Caco-2 (cell line): ENCODE data around the gene CA7. TPM values are rescaled to one million over a fixed set of nuclear protein-coding genes. Genes with fewer than 3 reads are reported as not detected.
A peak's percentile ranks its signal among the peaks of the same experiment; 100 is the strongest.

ENCODE experiments used
- BruUV-seq: library from RNA; stranded (reverse); fragments of 400-500 nt; replicated peaks from 2 replicates; lab custom pipeline; 2021; lab: Mats Ljungman, UMichigan
- CTCF ChIA-PET: fragments of 300-600 bp; sonication (Branson Sonifier 250); formaldehyde crosslinking; loops from one replicate; lab custom pipeline; 2022; ENCODE audit warnings: antibody characterized with exemption; lab: Charles Lee
- POLR2A ChIA-PET: fragments of 300-600 bp; sonication (Branson Sonifier 250); formaldehyde crosslinking; loops from one replicate; lab custom pipeline; 2022; ENCODE audit warnings: antibody characterized with exemption; lab: Charles Lee
- DNase-seq, 2 experiments: peaks; one replicate each; pipeline versions ENCODE4 v3.0.0 to v3.0.0-alpha.2; 2020 to 2022
- H3K27me3 ChIP-seq: replicated peaks from 2 replicates; pipeline ENCODE4 v1.6.0; 2011; ENCODE audit warnings: low read length; ENCODE audit not compliant: control insufficient read depth, insufficient read depth
- H3K36me3 ChIP-seq: 2 replicates; pipeline ENCODE4 v1.5.1; 2011; ENCODE audit warnings: low read length; ENCODE audit not compliant: control insufficient read depth, insufficient read depth
- H3K4me1 ChIP-seq: fragments of 250-450 bp; sonication (Bioruptor Pico); 2 replicates; pipeline ENCODE4 v1.5.1; 2020; ENCODE audit warnings: mild to moderate bottlenecking
- H3K4me3 ChIP-seq: 2 replicates; pipeline ENCODE4 v1.5.1; 2011; ENCODE audit warnings: low read depth, mild to moderate bottlenecking, control low read depth, low read length
- H3K9me3 ChIP-seq: fragments of 250-450 bp; sonication (Bioruptor Pico); 2 replicates; pipeline ENCODE4 v1.5.1; 2020; ENCODE audit warnings: mild to moderate bottlenecking, moderate library complexity
- H3K27ac Mint-ChIP-seq: one replicate; pipeline ENCODE4 v1.8.0; 2022; ENCODE audit warnings: mixed read lengths; ENCODE audit not compliant: unreplicated experiment
- H3K27me3 Mint-ChIP-seq: one replicate; pipeline ENCODE4 v1.8.0; 2022; ENCODE audit warnings: mixed read lengths; ENCODE audit not compliant: insufficient read depth, unreplicated experiment
- H3K36me3 Mint-ChIP-seq: one replicate; pipeline ENCODE4 v1.8.0; 2022; ENCODE audit warnings: mild to moderate bottlenecking, mixed read lengths; ENCODE audit not compliant: insufficient read depth, unreplicated experiment
- H3K4me1 Mint-ChIP-seq: one replicate; pipeline ENCODE4 v1.8.0; 2022; ENCODE audit warnings: low read depth, mixed read lengths; ENCODE audit not compliant: unreplicated experiment
- H3K4me3 Mint-ChIP-seq: one replicate; pipeline ENCODE4 v1.8.0; 2022; ENCODE audit warnings: mild to moderate bottlenecking, moderate library complexity, mixed read lengths; ENCODE audit not compliant: unreplicated experiment
- H3K9me3 Mint-ChIP-seq: one replicate; pipeline ENCODE4 v1.8.0; 2022; ENCODE audit warnings: mixed read lengths; ENCODE audit not compliant: unreplicated experiment
- intact Hi-C: fragments of 100-400 bp; cut with micrococcal nuclease; formaldehyde crosslinking; loops from one replicate; pipeline ENCODE4 v1.10.0; 2022; ENCODE audit not compliant: unreplicated experiment
- total RNA-seq: library from RNA; stranded (reverse); gene quantifications from 2 replicates; pipeline ENCODE4 v1.2.3, GENCODE V29; 2022
- TF ChIP-seq, protein P1 (sequence below), 2 experiments: fragments of 200-600 bp in 1 of 2; IDR thresholded peaks; 1 replicate in 1 of 2; 2 replicates in 1 of 2; pipeline versions ENCODE4 v1.5.1 to v1.8.0; 2011 to 2022; ENCODE audit warnings: antibody characterized with exemption in 1 of 2, control low read depth in 1 of 2, inconsistent platforms in 1 of 2, low read depth in 1 of 2, low read length in 1 of 2, mild to moderate bottlenecking in 1 of 2, moderate library complexity in 1 of 2; ENCODE audit not compliant: insufficient read depth in 1 of 2, severe bottlenecking in 1 of 2, unreplicated experiment in 1 of 2

Gene CA7
- total RNA-seq, 1 experiment from 2014 or later, result 0.68 TPM

DNA sequence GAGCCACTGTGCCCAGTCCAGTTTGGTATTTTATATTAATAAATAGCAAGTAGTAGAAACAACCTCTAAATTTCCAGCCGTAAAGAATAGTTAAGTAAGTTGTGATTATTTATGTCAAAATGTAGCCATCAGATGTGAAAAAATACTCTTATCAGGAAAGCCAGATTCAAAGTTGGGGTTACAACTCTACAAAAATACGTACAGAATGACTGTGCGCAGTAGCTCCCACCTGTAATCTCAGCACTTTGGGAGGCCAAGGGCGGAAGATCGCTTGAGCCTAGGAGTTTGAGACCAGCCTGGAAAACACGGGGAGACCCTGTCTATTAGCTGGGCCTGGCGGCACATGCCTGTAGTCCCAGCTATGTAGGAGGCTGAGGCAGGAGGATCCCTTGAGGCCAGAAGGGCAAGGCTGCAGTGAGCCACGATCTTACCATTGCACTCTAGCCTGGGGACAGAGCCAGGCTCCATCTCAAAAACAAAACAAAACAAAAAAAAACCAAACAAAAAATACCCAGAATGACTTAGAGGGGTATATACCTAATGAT lies 37.8 kb downstream of the CA7 start:
- no peak for DNase-seq
- Mint-ChIP-seq H3K4me1 (peaks cover 32% of the 10 kb centered on the region), H3K36me3 (peaks cover 35% of the 10 kb centered on the region), H3K27me3 (no peaks in the 10 kb centered on the region), H3K27ac (no peak overlapping the region), H3K9me3 (no peaks in the 10 kb centered on the region), H3K4me3 (peak overlapping the region; percentile 89)
- intact Hi-C loops, result no loop called here
- Histone ChIP-seq H3K27me3 (no peaks in the 10 kb centered on the region), H3K9me3 (no peaks in the 10 kb centered on the region), H3K4me3 (no peak overlapping the region; the same call in 1 of the 2 replicates), H3K4me1 (peaks cover 36% of the 10 kb centered on the region), H3K36me3 (peaks cover 5% of the 10 kb centered on the region)
- CTCF ChIA-PET, result interaction anchor here (1.0 to 3.8 kb wide), 4 partner anchors 9 to 51 kb away, joined by 3 to 45 read pairs (median 6); partner anchors contain the start of gene NAE1
- TF ChIP-seq, protein P1, sequence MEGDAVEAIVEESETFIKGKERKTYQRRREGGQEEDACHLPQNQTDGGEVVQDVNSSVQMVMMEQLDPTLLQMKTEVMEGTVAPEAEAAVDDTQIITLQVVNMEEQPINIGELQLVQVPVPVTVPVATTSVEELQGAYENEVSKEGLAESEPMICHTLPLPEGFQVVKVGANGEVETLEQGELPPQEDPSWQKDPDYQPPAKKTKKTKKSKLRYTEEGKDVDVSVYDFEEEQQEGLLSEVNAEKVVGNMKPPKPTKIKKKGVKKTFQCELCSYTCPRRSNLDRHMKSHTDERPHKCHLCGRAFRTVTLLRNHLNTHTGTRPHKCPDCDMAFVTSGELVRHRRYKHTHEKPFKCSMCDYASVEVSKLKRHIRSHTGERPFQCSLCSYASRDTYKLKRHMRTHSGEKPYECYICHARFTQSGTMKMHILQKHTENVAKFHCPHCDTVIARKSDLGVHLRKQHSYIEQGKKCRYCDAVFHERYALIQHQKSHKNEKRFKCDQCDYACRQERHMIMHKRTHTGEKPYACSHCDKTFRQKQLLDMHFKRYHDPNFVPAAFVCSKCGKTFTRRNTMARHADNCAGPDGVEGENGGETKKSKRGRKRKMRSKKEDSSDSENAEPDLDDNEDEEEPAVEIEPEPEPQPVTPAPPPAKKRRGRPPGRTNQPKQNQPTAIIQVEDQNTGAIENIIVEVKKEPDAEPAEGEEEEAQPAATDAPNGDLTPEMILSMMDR (IDR thresholded peaks at IDR 0.05; ENCODE audit: insufficient read depth in 1 of 2, low read depth in 1 of 2, low read length in 1 of 2, severe bottlenecking in 1 of 2, unreplicated experiment in 1 of 2), result no peak
- no TSS peak for BruUV-seq
- POLR2A ChIA-PET, result no interaction called here

DNA sequence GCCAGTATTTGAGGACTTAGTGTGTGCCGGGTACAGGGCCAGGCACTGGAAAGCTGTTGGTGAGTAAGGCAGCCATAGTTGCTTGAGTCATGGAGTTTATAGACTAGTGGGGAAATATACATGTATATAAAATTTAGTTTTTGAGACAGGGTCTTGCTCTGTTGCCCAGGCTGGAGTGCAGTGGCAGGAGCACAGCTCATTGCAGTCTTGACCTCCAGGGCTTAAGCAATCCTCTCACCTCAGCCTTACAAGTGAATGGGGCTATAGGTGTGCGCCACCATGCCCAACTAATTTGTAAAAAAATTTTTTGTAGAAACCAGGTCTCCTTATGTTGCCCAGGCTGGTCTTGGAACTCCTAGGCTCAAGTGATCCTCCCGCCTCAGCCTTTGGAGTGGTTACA lies 38.5 kb downstream of the CA7 start:
- Histone ChIP-seq H3K9me3 (no peaks in the 10 kb centered on the region), H3K36me3 (peaks cover 5% of the 10 kb centered on the region), H3K4me3 (no peak overlapping the region), H3K27me3 (no peaks in the 10 kb centered on the region), H3K4me1 (peaks cover 36% of the 10 kb centered on the region)
- H3K27ac Mint-ChIP-seq, result no peak overlapping the region
- ChIA-PET POLR2A (no interaction called here), CTCF (interaction anchor here (2.1 to 3.8 kb wide), 2 partner anchors 10 to 52 kb away, joined by 8 to 45 read pairs; partner anchors contain the start of gene NAE1)
- no peak overlapping the region for H3K4me3 Mint-ChIP-seq
- no peaks in the 10 kb centered on the region for H3K9me3 Mint-ChIP-seq
- H3K4me1 Mint-ChIP-seq, result peaks cover 33% of the 10 kb centered on the region
- intact Hi-C loops, result no loop called here
- no TSS peak for BruUV-seq
- no peaks in the 10 kb centered on the region for H3K27me3 Mint-ChIP-seq
- DNase-seq, result no peak
- TF ChIP-seq, protein P1 (IDR thresholded peaks at IDR 0.05; ENCODE audit: insufficient read depth in 1 of 2, low read depth in 1 of 2, low read length in 1 of 2, severe bottlenecking in 1 of 2, unreplicated experiment in 1 of 2), result no peak
- H3K36me3 Mint-ChIP-seq, result peaks cover 42% of the 10 kb centered on the region

DNA sequence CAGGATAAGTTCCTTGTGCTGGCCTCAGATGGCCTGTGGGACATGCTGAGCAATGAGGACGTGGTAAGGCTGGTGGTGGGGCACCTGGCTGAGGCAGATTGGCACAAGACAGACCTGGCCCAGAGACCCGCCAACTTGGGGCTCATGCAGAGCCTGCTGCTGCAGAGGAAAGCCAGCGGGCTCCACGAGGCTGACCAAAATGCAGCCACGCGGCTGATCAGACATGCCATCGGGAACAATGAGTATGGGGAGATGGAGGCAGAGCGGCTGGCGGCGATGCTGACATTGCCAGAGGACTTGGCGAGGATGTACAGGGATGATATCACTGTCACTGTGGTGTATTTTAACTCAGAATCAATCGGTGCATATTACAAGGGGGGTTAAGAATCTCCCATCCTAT lies 41.3 kb downstream of the CA7 start:
- Mint-ChIP-seq H3K4me1 (peaks cover 18% of the 10 kb centered on the region), H3K4me3 (no peak overlapping the region), H3K27ac (no peak overlapping the region), H3K9me3 (no peaks in the 10 kb centered on the region), H3K27me3 (no peaks in the 10 kb centered on the region), H3K36me3 (peaks cover 56% of the 10 kb centered on the region)
- no peak for DNase-seq
- intact Hi-C loops, result no loop called here
- Histone ChIP-seq H3K36me3 (peaks cover 5% of the 10 kb centered on the region), H3K27me3 (no peaks in the 10 kb centered on the region), H3K4me1 (peaks cover 27% of the 10 kb centered on the region), H3K4me3 (no peak overlapping the region), H3K9me3 (no peaks in the 10 kb centered on the region)
- CTCF ChIA-PET, result interaction anchor here (1.7 kb wide), 1 partner anchor 12 kb away, joined by 5 read pairs; no protein-coding TSS in a partner anchor
- POLR2A ChIA-PET, result no interaction called here
- TF ChIP-seq, protein P1 (IDR thresholded peaks at IDR 0.05; ENCODE audit: insufficient read depth in 1 of 2, low read depth in 1 of 2, low read length in 1 of 2, severe bottlenecking in 1 of 2, unreplicated experiment in 1 of 2), result no peak
- BruUV-seq, result no TSS peak
